IPS-NIHi11 (cell line): Measurements from ENCODE around the gene CCNQ.

Experiments
- DNase-seq: peaks from one replicate; pipeline ENCODE4 v3.0.0; 2012; ENCODE audit warnings: mixed read lengths, low spot score

CCNQ gene

DNA sequence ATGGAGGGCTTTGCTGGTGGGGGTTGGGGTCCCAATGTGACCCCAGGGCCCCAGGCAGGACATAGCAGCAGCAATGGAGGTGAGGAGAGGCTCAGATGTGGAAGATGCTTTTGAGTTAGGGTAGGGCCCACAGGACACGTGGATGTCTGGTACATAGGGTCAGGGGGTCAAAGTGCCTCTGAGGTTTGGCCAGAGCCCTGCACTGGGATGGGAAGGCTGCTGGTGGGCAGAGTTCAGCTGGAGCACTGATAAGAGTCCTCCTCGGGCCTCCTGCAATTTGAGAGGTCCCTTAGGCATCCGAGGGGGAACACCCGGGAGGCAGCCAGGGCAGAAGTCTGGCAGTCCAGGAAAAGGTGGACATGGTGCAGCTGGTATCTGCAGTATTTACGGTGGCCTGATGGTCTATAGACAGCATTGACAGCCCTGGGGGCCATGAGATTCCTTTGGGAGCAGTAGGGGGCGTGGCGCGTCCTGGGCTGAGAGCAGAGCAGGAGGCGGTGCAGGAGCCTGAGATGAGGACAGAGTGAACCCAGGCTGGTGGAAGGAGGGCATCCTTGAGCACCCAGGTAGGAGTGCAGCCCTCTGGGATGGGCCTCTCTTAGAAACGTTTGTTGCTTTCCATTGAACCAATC lies 22.6 kb downstream of the CCNQ start:
- no peak for DNase-seq

DNA sequence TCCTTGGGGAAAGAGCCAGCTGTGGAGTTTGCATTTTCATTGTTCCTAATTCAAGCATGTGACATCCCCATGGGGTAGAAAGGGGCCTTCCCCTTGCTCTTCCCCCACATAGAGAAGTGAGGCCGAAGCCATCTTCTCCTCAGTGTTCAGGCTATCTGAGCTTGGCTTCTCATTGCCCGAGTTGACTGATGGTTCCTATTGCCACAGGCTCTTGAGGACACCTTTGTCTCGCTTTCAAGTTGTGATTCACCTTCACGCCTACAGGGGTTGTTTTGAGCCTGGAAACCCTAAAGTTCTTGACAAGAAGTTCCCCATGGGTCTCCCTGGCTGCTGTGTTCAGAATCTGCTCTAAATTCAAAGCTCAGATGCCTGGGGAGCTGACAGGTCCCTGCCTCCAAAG lies 25.0 kb downstream of the CCNQ start:
- DNase-seq: no peak

DNA sequence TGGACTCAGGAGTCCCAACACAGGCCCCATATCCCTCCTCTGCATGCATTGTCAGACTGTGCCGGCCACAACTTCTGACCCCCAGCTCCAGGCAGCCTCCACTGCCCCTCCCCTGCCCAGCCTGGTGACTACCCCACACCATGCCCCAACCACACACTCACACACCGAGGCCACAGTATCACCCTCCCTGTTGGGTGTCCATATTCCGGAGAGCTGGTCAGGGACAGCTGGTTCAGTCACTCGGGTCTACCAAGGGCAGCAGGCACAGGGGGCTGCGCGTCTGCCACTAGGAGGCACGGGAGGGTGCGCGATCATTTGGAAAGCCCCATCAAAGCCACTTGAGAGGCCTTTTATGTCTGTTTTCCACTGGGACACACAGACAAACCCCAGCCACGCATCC lies 26.3 kb downstream of the CCNQ start:
- DNase-seq: no peak

DNA sequence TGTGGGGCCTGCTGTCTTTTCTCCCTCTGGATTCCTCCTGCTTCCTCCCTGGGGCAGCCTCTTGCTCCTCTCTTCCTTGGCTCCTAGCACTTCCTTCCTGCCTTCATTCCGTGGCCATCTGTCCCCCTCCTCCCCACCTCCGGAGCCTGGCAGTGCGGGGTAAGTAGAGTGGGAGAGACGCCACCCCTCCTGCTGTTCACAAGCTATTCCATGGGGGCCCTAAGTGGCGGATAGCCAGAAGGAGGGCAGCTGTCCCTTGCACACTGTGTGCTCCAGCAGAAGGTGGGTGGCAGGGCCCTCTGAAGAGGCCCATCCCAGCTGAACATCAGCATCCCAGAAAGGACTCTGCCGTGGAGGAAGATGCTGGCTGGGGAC lies 27.4 kb downstream of the CCNQ start:
- no peak for DNase-seq

DNA sequence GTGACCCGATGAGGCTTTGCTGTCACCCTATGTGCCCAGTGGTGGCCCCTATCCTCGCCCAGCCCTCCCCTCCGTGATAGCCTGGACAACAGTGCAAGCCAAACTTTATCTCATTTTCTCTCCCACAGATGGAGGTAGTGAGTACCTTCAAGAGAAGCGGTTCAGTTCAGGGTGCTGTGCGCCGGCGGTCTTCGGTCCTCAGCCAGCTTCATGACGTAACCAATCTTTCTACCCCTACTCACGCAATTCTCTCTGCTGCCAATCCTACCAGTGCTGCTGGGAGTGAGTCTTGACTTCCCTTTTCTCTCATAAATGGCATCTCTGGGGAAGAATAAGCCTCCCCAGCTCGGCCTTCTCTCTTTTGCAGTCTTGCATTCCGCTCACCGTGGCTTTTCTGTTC lies 29.5 kb downstream of the CCNQ start:
- no peak for DNase-seq

DNA sequence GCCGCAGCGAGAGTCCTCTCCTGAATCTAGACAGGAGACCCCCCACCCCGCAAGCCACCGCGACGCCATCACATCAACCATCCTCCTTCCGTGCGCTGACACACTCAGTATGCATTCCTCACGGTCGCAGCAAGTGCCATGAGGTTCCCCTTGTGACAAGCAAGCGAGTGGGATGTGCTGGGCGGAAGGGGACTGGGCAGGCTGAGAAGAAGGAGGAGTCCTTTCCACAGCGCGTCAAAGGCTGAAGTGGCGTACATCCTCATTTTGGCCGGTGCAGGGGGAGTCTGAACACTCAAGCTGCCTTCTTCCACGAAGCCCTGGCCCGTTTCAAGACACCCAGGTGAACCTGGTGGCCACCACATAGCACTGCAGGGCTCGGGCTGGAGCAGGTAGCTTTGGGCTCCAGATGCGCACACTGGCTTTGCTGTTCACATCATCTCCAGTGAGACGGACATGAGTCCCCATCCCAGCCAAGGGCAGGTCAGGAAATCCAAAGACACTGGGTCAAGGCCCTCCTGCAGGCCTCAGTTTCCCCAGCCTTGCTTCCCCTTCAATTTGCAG lies 30.4 kb downstream of the CCNQ start:
- DNase-seq: peak; percentile 25

DNA sequence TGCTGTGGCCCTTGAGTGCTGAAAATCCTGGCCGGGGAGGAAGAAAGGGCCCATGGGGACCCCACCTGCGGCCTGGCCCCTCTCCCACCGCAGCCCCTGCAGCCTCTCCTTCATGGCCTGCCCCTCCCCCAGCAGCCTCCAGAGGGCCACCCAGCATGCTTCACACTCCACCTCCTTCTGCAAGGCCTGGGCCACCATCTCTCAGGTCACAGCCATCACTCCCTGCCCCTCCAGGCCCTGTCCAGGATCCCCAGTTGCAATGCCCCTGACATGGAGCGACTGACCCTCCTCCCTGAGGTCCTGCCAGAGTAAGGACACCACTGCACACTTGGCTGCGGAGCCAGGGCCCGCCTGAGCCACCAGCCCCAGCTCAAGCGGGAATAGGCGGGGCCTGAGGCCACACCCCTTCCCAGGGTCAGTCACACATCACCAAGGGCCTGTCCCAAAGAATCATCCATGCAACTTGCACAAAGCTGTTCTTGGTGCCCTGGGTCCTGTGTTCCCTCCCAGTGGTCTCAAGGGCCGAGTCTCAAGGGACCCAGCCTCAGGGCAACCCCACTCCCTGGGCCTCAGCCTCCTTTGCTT lies 32.9 kb downstream of the CCNQ start:
- DNase-seq: peak; percentile 64

DNA sequence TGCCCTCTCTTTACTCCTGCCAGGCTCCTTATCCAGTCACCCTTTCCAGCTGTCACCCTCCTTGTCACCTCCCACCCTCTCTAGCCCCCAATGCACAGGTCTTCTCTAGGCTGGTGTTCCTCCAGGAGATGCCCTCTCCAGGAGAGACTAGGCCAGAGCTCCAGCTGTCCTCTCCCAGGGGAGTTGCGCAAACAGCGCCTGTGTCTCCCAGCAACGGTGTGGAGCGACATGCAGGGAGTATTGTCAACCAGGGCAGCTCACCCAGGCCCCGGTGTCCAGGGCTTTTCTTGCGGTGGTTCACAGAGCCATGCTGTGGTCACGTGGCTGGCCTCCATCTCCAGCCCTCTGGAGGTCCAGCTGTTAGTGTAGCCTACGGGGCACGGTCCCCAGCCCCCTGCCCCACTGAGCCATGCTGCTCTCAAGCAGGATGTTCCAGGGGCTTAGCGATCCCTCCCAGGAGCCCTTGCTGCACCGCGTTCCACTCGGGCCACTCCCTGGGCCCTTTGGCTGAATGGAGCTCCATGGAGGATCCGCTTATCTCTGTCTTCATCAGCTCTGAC lies 34.8 kb downstream of the CCNQ start:
- no peak for DNase-seq

DNA sequence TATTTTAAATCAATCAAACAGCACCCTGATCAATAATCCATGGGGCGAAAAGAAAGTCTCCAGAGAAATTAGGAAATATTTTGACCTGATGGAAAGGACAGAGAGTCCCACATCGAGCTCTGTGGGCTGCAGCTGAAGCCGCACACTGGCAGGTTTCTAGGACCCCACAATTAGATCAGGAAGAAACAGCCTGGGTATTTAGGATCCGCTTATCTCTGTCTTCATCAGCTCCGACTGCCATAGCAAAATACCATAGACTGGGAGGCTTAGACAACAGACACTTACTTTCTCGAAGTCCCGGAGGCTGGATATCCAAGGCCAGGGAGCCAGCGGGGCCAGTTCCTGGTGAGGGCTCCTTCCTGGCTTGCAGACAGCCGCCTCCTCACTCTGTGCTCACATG lies 36.4 kb downstream of the CCNQ start:
- no peak for DNase-seq

DNA sequence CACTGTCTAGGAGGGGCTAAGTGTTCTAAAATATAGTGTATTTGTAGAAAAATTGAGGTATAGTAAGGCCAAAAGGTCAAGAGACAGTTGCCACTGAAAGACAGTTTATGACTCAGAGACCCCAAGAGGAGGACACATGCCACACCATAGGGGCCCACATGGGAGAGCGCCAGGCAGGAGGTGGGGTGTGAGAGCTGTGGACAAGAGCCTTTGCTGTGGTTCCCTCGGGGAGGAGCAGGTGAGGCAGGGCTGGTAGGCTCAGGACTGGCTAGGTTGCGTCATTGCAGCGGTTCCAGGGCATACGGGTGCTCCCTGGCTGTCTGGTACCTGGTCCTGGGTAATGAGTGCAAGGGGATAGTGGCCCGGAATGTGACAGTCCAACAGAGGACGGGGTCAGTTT lies 37.6 kb downstream of the CCNQ start:
- DNase-seq: no peak

DNA sequence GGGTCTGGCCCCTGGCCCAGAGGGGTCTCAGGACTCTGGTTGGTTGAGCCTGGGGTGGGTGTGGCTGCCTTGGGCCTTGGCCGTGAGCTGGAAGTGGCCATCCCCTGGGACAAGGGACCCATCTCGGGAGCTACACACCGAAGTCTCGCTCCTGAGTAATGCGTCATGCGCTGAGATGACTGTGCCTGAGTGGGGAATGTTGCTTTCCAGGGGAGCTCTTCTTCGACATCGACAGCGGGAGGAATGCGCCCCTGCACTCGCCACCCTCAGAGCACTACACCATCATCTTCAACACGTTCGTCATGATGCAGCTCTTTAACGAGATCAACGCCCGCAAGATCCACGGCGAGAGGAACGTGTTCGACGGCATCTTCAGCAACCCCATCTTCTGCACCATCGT lies 38.5 kb downstream of the CCNQ start:
- no peak for DNase-seq

DNA sequence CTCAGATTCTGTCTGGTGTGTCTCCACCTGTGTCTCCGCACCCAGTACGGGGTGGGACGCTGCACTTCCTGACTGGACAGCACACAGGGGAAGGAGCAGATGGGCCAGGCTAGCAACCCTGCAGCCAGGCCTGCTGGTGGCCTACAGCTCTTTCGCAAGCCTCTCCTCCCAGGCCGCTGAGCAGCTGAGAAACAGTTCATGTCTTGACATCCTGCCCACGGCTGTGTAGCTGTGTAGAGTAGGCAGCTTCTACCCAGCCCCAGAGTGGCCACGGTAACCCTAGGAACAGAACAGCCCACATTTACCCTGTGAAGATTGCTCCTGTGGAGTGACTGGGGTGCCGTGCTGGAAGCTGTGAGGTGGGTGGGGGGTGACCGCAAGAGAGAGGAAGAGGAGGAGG lies 38.9 kb downstream of the CCNQ start:
- DNase-seq: no peak

DNA sequence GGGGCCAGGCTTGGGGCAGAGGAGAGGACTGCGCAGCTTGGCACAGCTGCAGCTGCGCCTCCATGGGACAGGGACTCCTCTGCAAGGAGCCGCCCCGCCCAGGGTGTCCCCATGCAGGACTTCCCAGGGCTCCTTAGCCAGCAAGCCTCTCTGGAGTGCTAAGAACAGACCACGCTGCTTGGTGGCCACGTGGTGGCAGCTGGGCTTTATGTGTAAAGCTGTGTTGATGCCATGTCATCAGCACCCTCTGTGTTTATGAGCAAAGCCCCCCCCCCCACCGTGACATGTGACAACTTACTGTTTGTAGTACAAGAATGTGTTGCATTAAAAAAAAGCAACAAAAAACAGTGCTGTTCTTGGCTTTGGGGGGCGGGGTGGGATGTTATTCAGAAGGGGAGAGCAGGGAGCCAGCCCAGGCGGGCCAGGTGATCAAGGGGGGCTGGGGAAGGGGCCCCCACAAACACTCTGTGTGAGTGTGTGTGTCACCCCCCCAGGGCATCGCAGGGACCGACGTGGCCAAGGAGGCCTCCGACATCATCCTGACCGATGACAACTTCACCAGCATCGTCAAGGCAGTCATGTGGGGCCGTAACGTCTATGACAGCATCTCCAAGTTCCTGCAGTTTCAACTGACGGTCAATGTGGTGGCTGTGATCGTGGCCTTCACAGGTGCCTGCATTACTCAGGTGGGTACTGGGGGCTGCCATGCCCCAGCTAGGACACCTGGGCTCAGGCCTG lies 41.2 kb downstream of the CCNQ start:
- DNase-seq: no peak

DNA sequence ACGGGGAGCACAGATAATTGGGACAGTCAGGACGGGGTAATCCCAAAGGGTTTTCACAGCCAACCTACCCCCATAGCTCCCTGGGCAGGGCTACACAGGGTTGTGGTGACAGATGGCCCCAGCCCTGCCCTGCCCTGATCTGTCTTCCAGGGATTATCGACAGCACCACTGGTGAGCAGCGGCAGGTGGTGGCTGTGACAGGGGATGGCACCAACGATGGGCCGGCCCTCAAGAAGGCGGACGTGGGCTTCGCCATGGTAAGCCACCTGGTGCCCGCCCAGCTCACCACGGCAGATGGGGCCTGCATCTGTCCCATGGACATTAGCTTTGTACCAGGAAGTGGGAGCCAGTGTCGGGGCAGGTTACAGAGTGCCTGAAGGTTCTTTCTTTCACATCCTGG lies 42.2 kb downstream of the CCNQ start:
- no peak for DNase-seq

DNA sequence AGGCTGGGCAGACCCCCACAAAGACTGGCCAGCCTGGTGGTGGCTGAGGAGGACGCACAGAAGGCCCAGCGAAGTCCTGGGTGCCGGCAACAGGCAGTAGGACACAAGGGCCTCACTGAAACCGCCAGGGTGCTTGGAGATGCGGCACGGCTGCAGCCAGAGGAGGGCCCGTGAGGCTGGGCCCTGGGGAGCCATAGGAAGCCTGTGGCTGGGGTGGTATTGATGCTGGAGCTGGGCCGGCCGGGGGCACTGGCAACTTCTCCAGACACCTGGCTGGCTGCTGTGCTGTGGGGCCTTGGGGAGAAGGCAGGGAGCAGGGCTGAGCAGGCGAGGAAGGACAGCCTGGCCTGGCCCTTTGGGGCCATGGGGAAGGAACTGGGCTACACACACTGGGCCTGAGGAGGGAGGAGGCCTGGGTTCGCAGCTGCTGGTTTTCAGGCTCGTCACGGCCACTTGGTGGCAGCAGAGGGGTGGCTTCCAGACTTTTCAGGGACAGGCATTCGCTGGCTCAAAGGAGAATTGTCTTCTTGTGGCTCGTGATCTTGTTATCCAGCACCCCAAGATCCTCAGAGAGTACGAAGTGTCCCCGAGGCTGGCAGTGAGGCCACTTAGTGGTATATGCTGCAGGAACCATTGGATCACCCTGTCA lies 44.3 kb downstream of the CCNQ start:
- peak; percentile 79 for DNase-seq

DNA sequence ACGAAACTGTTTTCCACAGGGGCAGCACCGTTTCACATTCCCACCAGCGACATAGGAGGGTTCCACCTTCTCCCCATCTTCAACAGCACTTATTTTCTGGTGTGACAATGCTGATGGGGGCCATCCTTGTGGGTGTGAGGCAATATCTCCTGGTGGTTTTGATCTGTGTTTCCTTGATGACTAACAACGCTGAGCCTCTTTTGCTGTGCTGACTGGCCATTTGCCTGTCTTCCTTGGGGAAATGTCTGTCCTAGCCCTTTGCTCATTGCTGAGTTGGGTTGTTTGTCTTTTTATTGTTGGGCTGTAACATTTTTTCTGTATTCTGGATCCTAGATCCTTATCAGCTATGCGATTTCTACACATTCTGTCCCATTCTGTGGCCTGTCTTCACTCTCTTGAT lies 47.8 kb downstream of the CCNQ start:
- DNase-seq: no peak

DNA sequence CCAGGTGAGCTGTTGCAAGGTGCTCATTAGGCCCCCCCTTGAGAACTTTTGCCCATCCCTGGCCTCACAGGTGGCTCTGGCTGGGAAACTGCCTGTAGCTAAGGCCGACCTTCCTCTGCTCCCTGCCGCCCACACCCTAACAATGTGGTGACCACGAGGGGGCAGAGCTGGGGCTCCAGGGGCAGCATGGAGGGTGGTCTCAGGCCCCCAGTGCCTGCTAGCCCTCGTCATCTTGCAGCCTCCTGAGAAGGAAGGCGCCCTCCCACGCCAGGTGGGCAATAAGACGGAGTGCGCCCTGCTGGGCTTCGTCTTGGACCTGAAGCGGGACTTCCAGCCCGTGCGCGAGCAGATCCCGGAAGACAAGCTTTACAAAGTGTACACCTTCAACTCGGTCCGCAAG lies 49.1 kb downstream of the CCNQ start:
- DNase-seq: peak; percentile 53

DNA sequence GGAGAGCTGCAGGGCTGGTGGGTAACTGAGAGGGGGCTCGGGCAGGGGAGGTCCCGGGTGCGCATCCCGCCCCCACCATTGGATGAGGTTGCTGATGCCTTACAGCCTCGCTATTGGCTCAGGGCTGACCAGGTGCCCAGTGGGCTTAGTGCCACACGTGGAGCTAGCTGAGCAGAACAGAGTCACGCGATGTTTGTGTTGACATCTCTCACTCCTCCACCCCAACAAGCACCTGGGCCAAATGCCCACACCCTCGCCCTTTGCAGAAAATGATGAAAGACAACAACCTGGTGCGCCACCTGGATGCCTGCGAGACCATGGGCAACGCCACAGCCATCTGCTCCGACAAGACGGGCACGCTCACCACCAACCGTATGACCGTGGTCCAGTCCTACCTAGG lies 49.7 kb downstream of the CCNQ start:
- no peak for DNase-seq

DNA sequence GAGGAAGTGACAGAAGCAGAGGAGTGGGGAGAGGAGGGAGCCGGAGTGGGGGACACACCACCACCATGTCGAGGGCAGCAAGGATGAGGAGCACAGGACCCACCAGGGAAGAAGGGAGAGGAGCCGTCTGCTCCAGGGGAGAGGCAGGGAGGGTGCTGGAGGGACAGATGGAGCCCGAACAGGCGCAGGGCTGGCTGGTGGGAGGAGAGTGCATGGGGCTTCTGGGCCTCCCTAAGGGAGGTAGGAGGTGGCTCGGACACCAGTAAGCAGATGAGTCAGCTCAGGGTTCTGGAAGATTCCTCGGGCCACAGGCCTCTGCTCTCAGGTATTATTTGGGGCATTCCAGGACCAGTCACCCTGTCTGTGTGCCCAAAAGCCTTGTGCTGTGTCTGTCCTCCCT lies 51.7 kb downstream of the CCNQ start:
- DNase-seq: no peak

DNA sequence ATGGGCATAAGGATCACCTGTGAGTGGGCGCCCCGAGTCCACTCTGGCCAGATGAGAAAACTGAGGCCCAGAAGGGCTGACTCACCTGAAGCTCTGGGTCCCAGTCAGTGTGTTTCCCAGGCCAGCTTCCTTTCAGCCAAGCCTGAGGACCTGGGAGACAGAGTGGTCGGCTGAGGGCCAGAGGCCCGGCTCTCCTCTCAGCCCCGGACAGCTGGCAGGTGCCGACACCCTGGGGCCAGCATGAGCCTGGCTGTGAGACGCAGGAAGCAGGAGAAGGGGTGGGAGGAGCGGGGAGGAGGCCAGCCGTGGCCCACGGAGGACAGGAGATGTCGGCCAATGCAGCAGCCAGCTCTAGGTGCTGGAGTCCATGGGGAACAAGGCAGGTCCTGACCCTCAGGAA lies 52.6 kb downstream of the CCNQ start:
- DNase-seq: no peak

DNA sequence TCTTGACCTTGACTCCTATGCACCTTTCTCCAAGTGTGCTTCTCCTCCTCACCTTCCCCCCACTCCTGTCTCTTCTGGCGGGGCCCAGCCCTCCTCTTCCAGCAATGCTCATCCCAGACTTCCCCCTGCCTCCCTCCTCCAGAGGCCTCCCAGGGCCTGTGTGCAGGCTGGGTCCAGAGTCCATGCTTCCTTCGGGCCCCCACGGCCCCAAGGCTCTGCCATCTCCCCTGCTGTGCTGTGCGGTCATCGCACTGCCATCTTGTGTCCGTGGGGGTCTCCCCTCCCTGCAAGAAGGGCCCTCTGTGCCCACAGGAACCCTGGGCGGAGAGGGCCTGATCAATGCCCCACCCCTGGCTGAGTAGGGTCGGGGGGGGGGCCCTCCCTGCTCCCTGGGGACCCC lies 54.2 kb downstream of the CCNQ start:
- no peak for DNase-seq

DNA sequence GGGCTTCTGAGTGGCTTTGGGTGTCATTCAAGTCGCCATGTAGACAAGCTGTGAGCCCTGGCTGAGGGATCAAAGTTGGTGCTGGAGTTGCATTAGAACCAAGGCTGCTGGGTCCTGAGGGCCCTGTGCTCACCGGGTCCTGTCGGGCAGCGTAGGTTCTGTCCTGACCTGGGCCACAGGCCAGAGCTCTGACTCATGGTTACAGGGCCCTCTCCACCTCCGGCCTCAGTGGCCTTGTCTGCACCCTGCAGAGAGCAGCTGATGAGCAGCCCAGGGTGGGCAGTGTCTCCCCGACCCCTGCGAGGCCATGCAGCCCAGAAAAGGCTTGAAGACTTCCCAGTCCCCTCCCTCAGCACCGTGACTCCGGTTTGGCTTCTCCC lies 59.0 kb downstream of the CCNQ start:
- no peak for DNase-seq
